ENCODE results near the gene MTMR6. TPM values are rescaled to one million over a fixed set of nuclear protein-coding genes. Genes with fewer than 3 reads are reported as not detected.

MTMR6 gene
- total RNA-seq, 1 donor from 2014 or later: 21.2 TPM

GRCh38 chr13:25217023-25217885 lies 70.0 kb downstream of the MTMR6 start:
- TF ChIP-seq CTCF (IDR thresholded peaks at IDR 0.05; ENCODE audit: unreplicated experiment): no peak
- no peak for DNase-seq (ENCODE audit: low spot score)

GRCh38 chr13:25215253-25215575 lies 72.1 kb downstream of the MTMR6 start:
- TF ChIP-seq CTCF (IDR thresholded peaks at IDR 0.05; ENCODE audit: unreplicated experiment): no peak
- DNase-seq (ENCODE audit: low spot score): no peak
- Mint-ChIP-seq H3K36me3 (ENCODE audit: low read depth, unreplicated experiment) (no peaks in the 10 kb centered on the region), H3K4me3 (ENCODE audit: unreplicated experiment) (no peak overlapping the region), H3K27ac (ENCODE audit: unreplicated experiment) (no peak overlapping the region), H3K27me3 (ENCODE audit: unreplicated experiment) (peaks cover 2% of the 10 kb centered on the region), H3K9me3 (ENCODE audit: unreplicated experiment) (no peaks in the 10 kb centered on the region), H3K4me1 (ENCODE audit: unreplicated experiment) (no peaks in the 10 kb centered on the region)

More at GRCh38 chr13:25217023-25217885, 70.0 kb downstream of the MTMR6 start:
- Mint-ChIP-seq H3K4me1 (ENCODE audit: unreplicated experiment) (no peaks in the 10 kb centered on the region), H3K9me3 (ENCODE audit: unreplicated experiment) (no peaks in the 10 kb centered on the region), H3K4me3 (ENCODE audit: unreplicated experiment) (no peak overlapping the region), H3K27me3 (ENCODE audit: unreplicated experiment) (peaks cover 2% of the 10 kb centered on the region), H3K27ac (ENCODE audit: unreplicated experiment) (no peak overlapping the region), H3K36me3 (ENCODE audit: low read depth, unreplicated experiment) (no peaks in the 10 kb centered on the region)

- no peaks in the 10 kb centered on the region for H3K9me3 Mint-ChIP-seq (ENCODE audit: unreplicated experiment)
- no peaks in the 10 kb centered on the region for H3K4me1 Mint-ChIP-seq (ENCODE audit: unreplicated experiment)
- no peak overlapping the region for H3K4me3 Mint-ChIP-seq (ENCODE audit: unreplicated experiment)
- no peaks in the 10 kb centered on the region for H3K36me3 Mint-ChIP-seq (ENCODE audit: low read depth, unreplicated experiment)
- DNase-seq (ENCODE audit: low spot score): no peak
- no peak for TF ChIP-seq CTCF (IDR thresholded peaks at IDR 0.05; ENCODE audit: unreplicated experiment)
- H3K27ac Mint-ChIP-seq (ENCODE audit: unreplicated experiment): no peak overlapping the region
- H3K27me3 Mint-ChIP-seq (ENCODE audit: unreplicated experiment): peaks cover 2% of the 10 kb centered on the region
Observed at GRCh38 chr13:25214491-25215252, 72.6 kb downstream of the MTMR6 start.

- Mint-ChIP-seq H3K4me1 (ENCODE audit: unreplicated experiment) (peaks cover 2% of the 10 kb centered on the region), H3K27me3 (ENCODE audit: unreplicated experiment) (peaks cover 2% of the 10 kb centered on the region), H3K27ac (ENCODE audit: unreplicated experiment) (no peak overlapping the region), H3K4me3 (ENCODE audit: unreplicated experiment) (no peak overlapping the region), H3K36me3 (ENCODE audit: low read depth, unreplicated experiment) (no peaks in the 10 kb centered on the region), H3K9me3 (ENCODE audit: unreplicated experiment) (no peaks in the 10 kb centered on the region)
- no peak for TF ChIP-seq CTCF (IDR thresholded peaks at IDR 0.05; ENCODE audit: unreplicated experiment)
- DNase-seq (ENCODE audit: low spot score): no peak
Observed at GRCh38 chr13:25213715-25214114, 73.6 kb downstream of the MTMR6 start.
